ENCODE data around the gene PDCD11. TPM values are rescaled to one million over a fixed set of nuclear protein-coding genes. Genes with fewer than 3 reads are reported as not detected.

PDCD11 gene
- total RNA-seq, 2 experiments from 2014 or later: 13.3 to 16.4 TPM

DNA sequence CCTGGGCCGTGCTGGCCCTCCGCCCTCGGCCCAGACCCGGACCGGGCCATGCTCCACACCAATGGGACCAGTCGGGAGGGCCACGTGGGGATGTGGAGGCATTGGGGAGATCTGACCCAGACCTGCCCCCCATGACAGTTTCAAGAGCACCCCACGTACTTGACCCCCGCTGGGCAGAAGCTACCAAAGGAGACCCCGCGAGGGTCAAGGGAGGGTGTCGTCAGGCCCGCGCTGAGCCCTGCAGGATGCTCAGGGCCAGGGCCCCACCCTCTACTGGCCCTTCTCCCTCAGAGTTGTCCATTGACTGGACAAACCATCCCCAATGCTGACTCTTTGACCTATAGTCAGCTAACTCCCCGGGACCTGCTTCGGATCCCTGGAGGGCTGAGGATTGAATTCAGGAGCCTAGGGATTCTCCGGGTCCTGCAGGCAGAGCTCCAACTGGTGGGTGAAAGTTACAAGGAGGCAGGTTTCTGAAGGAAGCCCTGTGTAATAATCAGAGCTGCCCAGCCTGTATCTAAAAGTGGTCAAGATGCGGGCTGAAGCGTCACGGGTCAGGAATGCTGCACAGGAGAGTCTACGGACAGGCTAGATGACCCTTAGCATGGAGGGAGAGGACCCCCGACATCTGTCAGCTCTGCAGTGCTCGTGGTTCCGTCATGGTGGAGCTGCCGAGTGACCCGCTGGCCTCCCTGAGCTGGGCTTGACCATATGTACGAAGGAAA is 56.2 kb downstream of the PDCD11 start:
- POLR2A ChIA-PET: interaction anchor here (0.8 to 1.7 kb wide), 4 partner anchors 18 to 57 kb away, joined by 3 to 5 read pairs (median 4); partner anchors contain the start of genes ATP5MK and PDCD11
- intact Hi-C loops (cut with DNase I, micrococcal nuclease): loop anchor here in 1 of 2 experiments (2.0 kb wide), 1 partner anchor 18 kb away; no protein-coding TSS in a partner anchor
- peaks cover 36% of the 10 kb centered on the region for H3K4me1 Mint-ChIP-seq (ENCODE audit: low read depth)
- peak overlapping the region; percentile 72 for H3K4me3 ChIP-seq (ENCODE audit: low read length)
- peak overlapping the region; percentile 30 for H3K27ac Mint-ChIP-seq
- H3K27me3 ChIP-seq (ENCODE audit: control insufficient read depth in 1 of 2, insufficient read depth in 2 of 2, low read length in 2 of 2): no peaks in the 10 kb centered on the region
- H3K36me3 Mint-ChIP-seq (ENCODE audit: low read depth): peaks cover 35% of the 10 kb centered on the region
- DNase-seq (no peak), ATAC-seq (ENCODE audit: poor library complexity) (no peak)
- H3K9me3 Mint-ChIP-seq: no peaks in the 10 kb centered on the region
- peak overlapping the region; percentile 93 for H3K4me3 Mint-ChIP-seq
- H3K27ac ChIP-seq (ENCODE audit: low read depth in 1 of 2, low read length in 2 of 2): peak overlapping the region in 1 of 2 donors; percentile 49
- peaks cover 0 to 3% of the 10 kb centered on the region in 2 experiments for H3K9me3 ChIP-seq (ENCODE audit: control insufficient read depth in 1 of 2, insufficient read depth in 1 of 2, low read length in 2 of 2)
- H3K27me3 Mint-ChIP-seq: no peaks in the 10 kb centered on the region
- CTCF ChIA-PET: no interaction called here
- H3K4me1 ChIP-seq (ENCODE audit: insufficient read depth, low read length): peaks cover 57% of the 10 kb centered on the region
- H3K36me3 ChIP-seq (ENCODE audit: insufficient read depth, low read length): peaks cover 19% of the 10 kb centered on the region
- TF ChIP-seq, protein P1, sequence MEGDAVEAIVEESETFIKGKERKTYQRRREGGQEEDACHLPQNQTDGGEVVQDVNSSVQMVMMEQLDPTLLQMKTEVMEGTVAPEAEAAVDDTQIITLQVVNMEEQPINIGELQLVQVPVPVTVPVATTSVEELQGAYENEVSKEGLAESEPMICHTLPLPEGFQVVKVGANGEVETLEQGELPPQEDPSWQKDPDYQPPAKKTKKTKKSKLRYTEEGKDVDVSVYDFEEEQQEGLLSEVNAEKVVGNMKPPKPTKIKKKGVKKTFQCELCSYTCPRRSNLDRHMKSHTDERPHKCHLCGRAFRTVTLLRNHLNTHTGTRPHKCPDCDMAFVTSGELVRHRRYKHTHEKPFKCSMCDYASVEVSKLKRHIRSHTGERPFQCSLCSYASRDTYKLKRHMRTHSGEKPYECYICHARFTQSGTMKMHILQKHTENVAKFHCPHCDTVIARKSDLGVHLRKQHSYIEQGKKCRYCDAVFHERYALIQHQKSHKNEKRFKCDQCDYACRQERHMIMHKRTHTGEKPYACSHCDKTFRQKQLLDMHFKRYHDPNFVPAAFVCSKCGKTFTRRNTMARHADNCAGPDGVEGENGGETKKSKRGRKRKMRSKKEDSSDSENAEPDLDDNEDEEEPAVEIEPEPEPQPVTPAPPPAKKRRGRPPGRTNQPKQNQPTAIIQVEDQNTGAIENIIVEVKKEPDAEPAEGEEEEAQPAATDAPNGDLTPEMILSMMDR (IDR thresholded peaks at IDR 0.05): no peak

DNA sequence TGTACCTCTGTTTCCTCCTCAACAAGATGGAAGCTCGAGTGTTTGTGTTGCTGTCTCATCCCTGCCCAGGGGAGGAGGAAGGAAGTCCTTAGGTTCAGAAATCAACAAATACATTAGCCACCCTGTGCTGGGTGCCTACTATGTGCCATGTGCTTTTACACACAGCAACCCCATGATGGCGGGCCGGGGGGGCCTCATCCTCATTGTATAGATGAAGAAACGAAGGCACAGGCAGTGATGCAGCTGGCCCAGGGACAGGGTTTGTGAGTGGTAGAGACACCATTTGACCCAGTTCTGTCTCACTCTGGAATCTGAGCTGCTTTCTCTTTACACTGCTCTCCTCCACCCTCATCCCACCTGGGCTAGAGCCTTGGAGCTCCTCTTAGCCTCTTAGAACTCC is 57.6 kb downstream of the PDCD11 start:
- TF ChIP-seq, protein P1 (IDR thresholded peaks at IDR 0.05): no peak
- H3K27ac Mint-ChIP-seq: peak overlapping the region; percentile 75
- Histone ChIP-seq H3K4me3 (ENCODE audit: low read length) (no peak overlapping the region), H3K36me3 (ENCODE audit: insufficient read depth, low read length) (peaks cover 12% of the 10 kb centered on the region), H3K27ac (ENCODE audit: low read depth in 1 of 2, low read length in 2 of 2) (no peak overlapping the region), H3K27me3 (ENCODE audit: control insufficient read depth in 1 of 2, insufficient read depth in 2 of 2, low read length in 2 of 2) (no peaks in the 10 kb centered on the region), H3K9me3 (ENCODE audit: control insufficient read depth in 1 of 2, insufficient read depth in 1 of 2, low read length in 2 of 2) (peaks cover 0 to 3% of the 10 kb centered on the region in 2 experiments), H3K4me1 (ENCODE audit: insufficient read depth, low read length) (peaks cover 52% of the 10 kb centered on the region)
- H3K4me1 Mint-ChIP-seq (ENCODE audit: low read depth): peaks cover 30% of the 10 kb centered on the region
- no peaks in the 10 kb centered on the region for H3K9me3 Mint-ChIP-seq
- peaks cover 24% of the 10 kb centered on the region for H3K36me3 Mint-ChIP-seq (ENCODE audit: low read depth)
- H3K4me3 Mint-ChIP-seq: peak overlapping the region; percentile 84
- CTCF ChIA-PET: interaction anchor here (1.3 kb wide), 1 partner anchor 22 kb away, joined by 4 read pairs; no protein-coding TSS in a partner anchor
- intact Hi-C loops (cut with DNase I, micrococcal nuclease): no loop called here
- POLR2A ChIA-PET: interaction anchor here (1.9 kb wide), 1 partner anchor 17 kb away, joined by 7 read pairs; no protein-coding TSS in a partner anchor
- no peak for DNase-seq
- H3K27me3 Mint-ChIP-seq: no peaks in the 10 kb centered on the region
- ATAC-seq (ENCODE audit: poor library complexity): no peak

DNA sequence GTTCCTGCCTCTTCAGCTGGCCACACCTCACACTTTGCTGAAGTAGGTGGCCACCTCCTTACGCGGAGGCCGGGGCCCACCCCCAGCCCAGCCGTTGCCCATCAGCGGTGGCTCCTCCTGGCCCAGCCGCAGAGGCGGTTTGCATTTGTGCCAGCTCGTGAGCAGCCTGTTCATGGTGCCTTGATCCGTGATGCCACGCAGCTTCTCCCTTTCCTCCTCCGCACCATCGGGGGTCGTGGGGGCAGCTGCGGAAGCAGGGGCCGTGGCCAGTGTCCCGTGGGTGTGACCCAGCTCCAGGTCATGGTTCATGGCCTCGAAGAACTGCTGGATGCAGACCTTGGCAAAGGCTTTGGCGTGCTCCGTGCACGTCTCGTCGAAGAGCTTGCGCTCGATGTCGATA is 58.8 kb downstream of the PDCD11 start:
- Mint-ChIP-seq H3K4me1 (ENCODE audit: low read depth) (peaks cover 18% of the 10 kb centered on the region), H3K27me3 (no peaks in the 10 kb centered on the region), H3K4me3 (no peak overlapping the region), H3K36me3 (ENCODE audit: low read depth) (peaks cover 13% of the 10 kb centered on the region), H3K27ac (no peak overlapping the region), H3K9me3 (no peaks in the 10 kb centered on the region)
- peaks cover 0 to 3% of the 10 kb centered on the region in 2 experiments for H3K9me3 ChIP-seq (ENCODE audit: control insufficient read depth in 1 of 2, insufficient read depth in 1 of 2, low read length in 2 of 2)
- no peak for DNase-seq
- ATAC-seq (ENCODE audit: poor library complexity): no peak
- intact Hi-C loops (cut with DNase I, micrococcal nuclease): no loop called here
- TF ChIP-seq, protein P1 (IDR thresholded peaks at IDR 0.05): no peak
- POLR2A ChIA-PET: interaction anchor here (1.9 kb wide), 1 partner anchor 16 kb away, joined by 7 read pairs; no protein-coding TSS in a partner anchor
- CTCF ChIA-PET: no interaction called here
- no peaks in the 10 kb centered on the region for H3K27me3 ChIP-seq (ENCODE audit: control insufficient read depth in 1 of 2, insufficient read depth in 2 of 2, low read length in 2 of 2)
- no peak overlapping the region for H3K27ac ChIP-seq (ENCODE audit: low read depth in 1 of 2, low read length in 2 of 2)
- H3K36me3 ChIP-seq (ENCODE audit: insufficient read depth, low read length): no peaks in the 10 kb centered on the region
- H3K4me3 ChIP-seq (ENCODE audit: low read length): no peak overlapping the region
- peaks cover 50% of the 10 kb centered on the region for H3K4me1 ChIP-seq (ENCODE audit: insufficient read depth, low read length)
